Vagina (tissue), 2 donors: Measurements from ENCODE around the gene WDTC1. TPM values are rescaled to one million over a fixed set of nuclear protein-coding genes. Genes with fewer than 3 reads are reported as not detected.
"Not testable (repeated sequence)": the region's sequence is repeated elsewhere in the genome, so short reads cannot be mapped to it uniquely, and the experiment has no call there.

Experiments used
- DNase-seq, 2 donors: peaks; one replicate each; pipeline ENCODE4 v3.0.0-alpha.2; 2017; ENCODE audit errors: extremely low spot score in 2 of 2
- H3K27ac ChIP-seq: fragments of 200-600 bp; sonication (generic); one replicate; pipeline ENCODE4 v1.5.1; 2019
- H3K27me3 ChIP-seq: fragments of 200-600 bp; sonication (generic); one replicate; pipeline ENCODE4 v1.5.1; 2019
- H3K36me3 ChIP-seq, 2 donors: fragments of 200-600 bp; sonication (generic); one replicate each; pipeline ENCODE4 v1.5.1; 2017 to 2019
- H3K4me1 ChIP-seq: fragments of 200-600 bp; sonication (generic); one replicate; pipeline ENCODE4 v1.5.1; 2019
- H3K4me3 ChIP-seq, 2 donors: fragments of 200-600 bp; sonication (generic); 1 replicate in 1 of 2; 2 replicates in 1 of 2; pipeline ENCODE4 v1.5.1; 2016 to 2019
- H3K9me3 ChIP-seq: fragments of 200-600 bp; sonication (generic); one replicate; pipeline ENCODE4 v1.5.1; 2019
- POLR2A ChIP-seq, 2 donors: fragments of 450-650 bp; IDR thresholded peaks; one replicate each; pipeline ENCODE4 v1.6.1; 2017; ENCODE audit warnings: antibody characterized with exemption in 2 of 2, mild to moderate bottlenecking in 2 of 2, moderate library complexity in 2 of 2
- POLR2AphosphoS5 ChIP-seq, 2 donors: sonication (generic); formaldehyde crosslinking; IDR thresholded peaks; one replicate each; pipeline ENCODE4 v1.9.0; 2017; ENCODE audit warnings: antibody characterized with exemption in 2 of 2, mild to moderate bottlenecking in 2 of 2, low read depth in 1 of 2; ENCODE audit not compliant: insufficient read depth in 1 of 2
- intact Hi-C: fragments of 100-400 bp; cut with DNase I; formaldehyde crosslinking; loops from one replicate; pipeline ENCODE4 v1.15.1; 2023
- total RNA-seq: library from RNA; depleted of rRNA; stranded (reverse); fragments of >200 nt; gene quantifications from one replicate; pipeline ENCODE4 v1.2.3, GENCODE V29; 2016
- TF ChIP-seq, protein P1 (sequence below), 3 experiments: fragments of 450-650 bp in 2 of 3; fragments of 200-600 bp in 1 of 3; sonication (generic) in 1 of 3; IDR thresholded peaks; one replicate each; pipeline ENCODE4 v1.5.1; 2017 to 2019; ENCODE audit warnings: antibody characterized with exemption in 3 of 3, mild to moderate bottlenecking in 2 of 3, moderate library complexity in 2 of 3

WDTC1 gene, protein sequence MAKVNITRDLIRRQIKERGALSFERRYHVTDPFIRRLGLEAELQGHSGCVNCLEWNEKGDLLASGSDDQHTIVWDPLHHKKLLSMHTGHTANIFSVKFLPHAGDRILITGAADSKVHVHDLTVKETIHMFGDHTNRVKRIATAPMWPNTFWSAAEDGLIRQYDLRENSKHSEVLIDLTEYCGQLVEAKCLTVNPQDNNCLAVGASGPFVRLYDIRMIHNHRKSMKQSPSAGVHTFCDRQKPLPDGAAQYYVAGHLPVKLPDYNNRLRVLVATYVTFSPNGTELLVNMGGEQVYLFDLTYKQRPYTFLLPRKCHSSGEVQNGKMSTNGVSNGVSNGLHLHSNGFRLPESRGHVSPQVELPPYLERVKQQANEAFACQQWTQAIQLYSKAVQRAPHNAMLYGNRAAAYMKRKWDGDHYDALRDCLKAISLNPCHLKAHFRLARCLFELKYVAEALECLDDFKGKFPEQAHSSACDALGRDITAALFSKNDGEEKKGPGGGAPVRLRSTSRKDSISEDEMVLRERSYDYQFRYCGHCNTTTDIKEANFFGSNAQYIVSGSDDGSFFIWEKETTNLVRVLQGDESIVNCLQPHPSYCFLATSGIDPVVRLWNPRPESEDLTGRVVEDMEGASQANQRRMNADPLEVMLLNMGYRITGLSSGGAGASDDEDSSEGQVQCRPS
- 28.2 TPM for total RNA-seq

DNA sequence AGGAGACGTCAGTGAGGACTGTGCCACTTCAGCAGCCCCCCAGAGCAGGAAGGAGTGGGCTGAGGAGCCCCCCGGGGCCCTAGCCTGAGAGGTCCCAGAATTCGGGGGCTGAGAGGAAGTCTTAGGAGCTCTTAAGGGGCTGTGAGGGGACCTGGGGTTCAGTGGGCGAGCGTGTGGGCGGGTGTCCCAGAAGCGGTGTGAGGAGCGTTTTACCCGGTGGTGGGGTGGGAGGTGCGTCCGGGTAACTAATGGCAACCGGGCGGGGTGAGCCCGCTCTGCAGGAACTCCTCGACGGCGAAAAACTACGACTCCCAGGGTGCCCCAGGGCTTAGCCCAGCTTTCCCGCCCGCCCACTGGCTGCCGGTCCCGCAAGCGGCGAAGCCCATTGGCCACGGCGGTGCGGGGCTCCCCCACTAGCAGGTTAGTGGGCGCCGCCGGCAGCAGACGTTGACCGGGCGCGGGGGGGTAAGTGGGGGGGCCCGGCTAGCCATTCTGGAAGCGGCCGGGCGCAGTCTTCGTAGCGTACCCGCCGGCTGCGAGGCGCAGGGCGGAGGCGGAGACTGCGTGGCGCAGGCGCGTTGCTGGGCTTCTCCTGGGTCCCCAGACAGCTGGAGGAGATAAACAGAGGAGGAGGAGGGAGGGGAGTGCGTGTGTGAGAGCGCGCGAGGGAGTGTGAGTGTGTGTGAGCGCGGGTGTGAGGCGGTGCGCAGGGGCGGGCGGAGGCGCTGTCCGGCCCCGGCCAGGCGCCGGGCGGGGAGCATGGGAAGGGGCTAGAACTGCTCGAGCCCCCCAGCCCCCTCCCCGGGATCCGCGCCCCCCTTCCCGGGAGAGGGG, at the start of gene WDTC1:
Gene WDTC1, plus strand, starts transcription at position 584 of the 834 bp plus-strand sequence. CDS start 26,423 bp downstream, outside the sequence.
- Histone ChIP-seq H3K4me1 (peaks cover 26% of the 10 kb centered on the region), H3K27me3 (no peaks in the 10 kb centered on the region), H3K27ac (peak within 1 kb of the TSS; percentile 84), H3K4me3 (peak within 1 kb of the TSS; percentile 72 to 81), H3K36me3 (no peaks in the 10 kb centered on the region), H3K9me3 (no peaks in the 10 kb centered on the region)
- TF ChIP-seq, protein P1, sequence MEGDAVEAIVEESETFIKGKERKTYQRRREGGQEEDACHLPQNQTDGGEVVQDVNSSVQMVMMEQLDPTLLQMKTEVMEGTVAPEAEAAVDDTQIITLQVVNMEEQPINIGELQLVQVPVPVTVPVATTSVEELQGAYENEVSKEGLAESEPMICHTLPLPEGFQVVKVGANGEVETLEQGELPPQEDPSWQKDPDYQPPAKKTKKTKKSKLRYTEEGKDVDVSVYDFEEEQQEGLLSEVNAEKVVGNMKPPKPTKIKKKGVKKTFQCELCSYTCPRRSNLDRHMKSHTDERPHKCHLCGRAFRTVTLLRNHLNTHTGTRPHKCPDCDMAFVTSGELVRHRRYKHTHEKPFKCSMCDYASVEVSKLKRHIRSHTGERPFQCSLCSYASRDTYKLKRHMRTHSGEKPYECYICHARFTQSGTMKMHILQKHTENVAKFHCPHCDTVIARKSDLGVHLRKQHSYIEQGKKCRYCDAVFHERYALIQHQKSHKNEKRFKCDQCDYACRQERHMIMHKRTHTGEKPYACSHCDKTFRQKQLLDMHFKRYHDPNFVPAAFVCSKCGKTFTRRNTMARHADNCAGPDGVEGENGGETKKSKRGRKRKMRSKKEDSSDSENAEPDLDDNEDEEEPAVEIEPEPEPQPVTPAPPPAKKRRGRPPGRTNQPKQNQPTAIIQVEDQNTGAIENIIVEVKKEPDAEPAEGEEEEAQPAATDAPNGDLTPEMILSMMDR (IDR thresholded peaks at IDR 0.05), result peak in 1 of 3 experiments; percentile 2
- TF ChIP-seq POLR2AphosphoS5 (IDR thresholded peaks at IDR 0.05; ENCODE audit: insufficient read depth in 1 of 2, low read depth in 1 of 2) (peak; percentile 65 to 82), POLR2A (IDR thresholded peaks at IDR 0.05) (peak in 1 of 2 donors; percentile 49)
- intact Hi-C loops, result no loop called here
- peak; percentile 96 to 98 for DNase-seq

DNA sequence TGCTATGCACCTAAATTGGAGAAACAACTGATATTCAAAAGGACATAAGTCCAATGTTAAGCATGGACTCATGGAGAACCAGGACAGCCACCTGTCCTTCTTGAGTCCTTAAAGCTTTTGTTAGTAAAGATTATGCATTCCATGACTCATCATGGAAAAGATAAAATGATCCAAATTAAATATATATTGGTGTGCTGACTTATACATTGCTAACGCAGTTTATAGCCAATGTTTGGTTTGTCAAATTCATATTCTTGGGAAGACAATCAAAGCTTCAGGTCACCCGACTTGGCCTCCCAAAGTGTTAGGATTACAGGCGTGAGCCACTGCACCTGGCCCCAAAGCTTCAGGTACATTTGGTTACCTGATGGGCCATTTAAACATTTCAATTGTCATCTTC, 49.8 kb upstream of the WDTC1 start:
- H3K4me3 ChIP-seq, DNase-seq, H3K36me3 ChIP-seq, intact Hi-C loops, H3K4me1 ChIP-seq, H3K27me3 ChIP-seq, H3K27ac ChIP-seq, H3K9me3 ChIP-seq: not testable (repeated sequence)

DNA sequence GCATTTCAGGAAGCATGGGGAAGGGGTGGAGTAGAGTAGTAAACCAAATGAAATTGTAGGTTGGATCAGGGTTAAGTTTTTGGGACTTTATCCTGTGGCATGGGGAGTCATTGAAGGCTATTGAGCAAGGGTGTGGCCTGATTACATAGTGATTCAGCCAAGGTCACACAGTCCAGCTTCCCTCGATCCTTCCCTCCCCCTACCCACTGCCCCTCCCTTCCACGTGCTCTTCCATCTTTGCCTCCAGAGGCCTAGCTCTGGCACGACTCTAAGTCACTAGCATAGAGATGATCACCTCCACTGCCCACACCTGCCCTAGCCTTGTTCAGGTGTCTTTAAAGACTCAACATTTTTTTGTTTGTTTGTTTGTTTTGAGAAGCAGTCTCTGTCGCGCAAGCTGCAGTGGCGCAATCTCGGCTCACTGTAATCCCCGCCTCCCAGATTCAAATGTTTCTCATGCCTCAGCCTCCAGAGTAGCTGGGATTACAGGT, 42.3 kb upstream of the WDTC1 start:
- no peaks in the 10 kb centered on the region for H3K9me3 ChIP-seq
- intact Hi-C loops, result loop anchor here (10.0 kb wide), 1 partner anchor 93 kb away; no protein-coding TSS in a partner anchor
- H3K36me3 ChIP-seq, result no peaks in the 10 kb centered on the region
- H3K4me1 ChIP-seq, result no peaks in the 10 kb centered on the region
- TF ChIP-seq POLR2A (IDR thresholded peaks at IDR 0.05) (no peak), POLR2AphosphoS5 (IDR thresholded peaks at IDR 0.05; ENCODE audit: insufficient read depth in 1 of 2, low read depth in 1 of 2) (no peak)
- TF ChIP-seq, protein P1 (IDR thresholded peaks at IDR 0.05), result no peak
- H3K4me3 ChIP-seq, result no peak overlapping the region
- no peak overlapping the region for H3K27ac ChIP-seq
- H3K27me3 ChIP-seq, result no peaks in the 10 kb centered on the region
- DNase-seq, result no peak

DNA sequence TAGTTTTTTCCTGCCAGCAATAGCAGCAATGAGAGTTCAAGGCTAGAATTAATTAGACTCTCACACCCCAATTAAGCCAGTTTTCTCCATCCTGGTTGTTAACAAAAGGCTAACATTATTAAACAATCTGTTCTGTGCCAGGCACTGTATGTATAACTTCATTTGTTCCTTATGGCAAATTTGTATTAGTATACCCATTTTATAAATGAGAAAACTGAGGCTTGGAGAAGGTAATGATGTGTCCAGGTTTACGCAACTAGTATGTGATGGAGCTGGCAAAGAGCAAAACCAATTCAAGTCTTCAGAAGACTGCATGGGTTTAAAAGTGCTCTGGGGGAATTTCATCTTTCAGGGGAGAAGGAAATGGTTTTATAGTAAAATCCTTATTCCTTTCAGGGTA, 41.2 kb upstream of the WDTC1 start:
- intact Hi-C loops, result loop anchor here (10.0 kb wide), 1 partner anchor 92 kb away; no protein-coding TSS in a partner anchor
- TF ChIP-seq POLR2AphosphoS5 (IDR thresholded peaks at IDR 0.05; ENCODE audit: insufficient read depth in 1 of 2, low read depth in 1 of 2), result no peak
- TF ChIP-seq, protein P1 (IDR thresholded peaks at IDR 0.05), result no peak
- no peak for TF ChIP-seq POLR2A (IDR thresholded peaks at IDR 0.05)
- no peaks in the 10 kb centered on the region for H3K27me3 ChIP-seq
- H3K4me1 ChIP-seq, result peaks cover 4% of the 10 kb centered on the region
- H3K36me3 ChIP-seq, result no peaks in the 10 kb centered on the region
- no peak overlapping the region for H3K4me3 ChIP-seq
- no peaks in the 10 kb centered on the region for H3K9me3 ChIP-seq
- no peak overlapping the region for H3K27ac ChIP-seq
- DNase-seq, result no peak

DNA sequence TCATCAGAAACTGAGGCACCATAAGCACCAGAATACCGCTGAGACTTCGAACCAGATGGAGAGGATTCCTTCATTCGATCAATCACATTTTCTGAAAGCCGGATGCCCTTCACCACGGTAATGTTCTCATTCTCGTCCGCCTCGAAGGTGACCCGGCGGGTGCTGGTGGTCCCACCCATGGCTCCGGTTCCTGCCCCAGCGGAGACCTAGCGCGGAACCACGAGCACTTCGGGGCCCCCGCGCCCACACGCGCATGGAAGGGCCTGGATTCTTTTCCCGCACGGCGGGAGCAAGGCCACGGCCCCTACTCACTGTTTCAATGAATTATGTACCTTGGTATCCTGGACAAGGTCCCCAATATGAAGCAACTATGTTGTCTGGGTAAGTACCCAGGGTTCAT, 33.1 kb upstream of the WDTC1 start:
- TF ChIP-seq POLR2A (IDR thresholded peaks at IDR 0.05), result no peak
- no peak for TF ChIP-seq POLR2AphosphoS5 (IDR thresholded peaks at IDR 0.05; ENCODE audit: insufficient read depth in 1 of 2, low read depth in 1 of 2)
- TF ChIP-seq, protein P1 (IDR thresholded peaks at IDR 0.05), result no peak
- Histone ChIP-seq H3K36me3 (no peaks in the 10 kb centered on the region), H3K4me1 (peaks cover 6% of the 10 kb centered on the region), H3K4me3 (no peak overlapping the region), H3K27me3 (no peaks in the 10 kb centered on the region), H3K9me3 (no peaks in the 10 kb centered on the region), H3K27ac (no peak overlapping the region)
- DNase-seq, result no peak
- intact Hi-C loops, result no loop called here
